Activated naive CD8-positive, alpha-beta T cell treated with anti-CD3 and anti-CD28 coated beads, Interleukin-2, amount 10 ng/mL, durations not matched to agents 7 days and 5 days (primary cell): ENCODE data around the gene CDC42EP4. TPM values are rescaled to one million over a fixed set of nuclear protein-coding genes. Genes with fewer than 3 reads are reported as not detected.
"Not testable (repeated sequence)": the region's sequence is repeated elsewhere in the genome, so short reads cannot be mapped to it uniquely, and the experiment has no call there.

Experiments used
- ATAC-seq: fragments of 150-1000 bp; cut with Tn5 transposase; one replicate; pipeline ENCODE4 v1.10.0; 2021; ENCODE audit warnings: low read depth, moderate library complexity
- POLR2A ChIA-PET: fragments of 350-600 bp; sonication (Branson Sonifier 250); formaldehyde crosslinking; loops from one replicate; lab custom pipeline; 2021; ENCODE audit warnings: antibody characterized with exemption; lab: Charles Lee
- DNase-seq: peaks from one replicate; pipeline ENCODE4 v3.0.0; 2021
- H3K27ac Mint-ChIP-seq: one replicate; pipeline ENCODE4 v1.8.0; 2022; ENCODE audit warnings: mild to moderate bottlenecking, mixed read lengths
- H3K27me3 Mint-ChIP-seq: one replicate; pipeline ENCODE4 v1.8.0; 2022; ENCODE audit warnings: mild to moderate bottlenecking, moderate library complexity, mixed read lengths
- H3K36me3 Mint-ChIP-seq: one replicate; pipeline ENCODE4 v1.8.0; 2021; ENCODE audit warnings: mild to moderate bottlenecking, mixed read lengths
- H3K4me1 Mint-ChIP-seq: one replicate; pipeline ENCODE4 v1.8.0; 2021; ENCODE audit warnings: mixed read lengths
- H3K4me3 Mint-ChIP-seq: one replicate; pipeline ENCODE4 v1.8.0; 2022; ENCODE audit warnings: mild to moderate bottlenecking, moderate library complexity, mixed read lengths
- H3K9me3 Mint-ChIP-seq: one replicate; pipeline ENCODE4 v1.8.0; 2021; ENCODE audit warnings: mixed read lengths
- total RNA-seq, 2 experiments: library from RNA; stranded (reverse); gene quantifications; one replicate each; pipeline ENCODE4 v1.2.3, GENCODE V29; 2021

The CDC42EP4 gene
- total RNA-seq, 2 experiments from 2014 or later, result 1.5 to 2.7 TPM

GRCh38 chr17:73323409-73324159, 11.8 kb upstream of the CDC42EP4 start:
- POLR2A ChIA-PET, result no interaction called here
- peaks cover 8% of the 10 kb centered on the region for H3K27me3 Mint-ChIP-seq

DNA sequence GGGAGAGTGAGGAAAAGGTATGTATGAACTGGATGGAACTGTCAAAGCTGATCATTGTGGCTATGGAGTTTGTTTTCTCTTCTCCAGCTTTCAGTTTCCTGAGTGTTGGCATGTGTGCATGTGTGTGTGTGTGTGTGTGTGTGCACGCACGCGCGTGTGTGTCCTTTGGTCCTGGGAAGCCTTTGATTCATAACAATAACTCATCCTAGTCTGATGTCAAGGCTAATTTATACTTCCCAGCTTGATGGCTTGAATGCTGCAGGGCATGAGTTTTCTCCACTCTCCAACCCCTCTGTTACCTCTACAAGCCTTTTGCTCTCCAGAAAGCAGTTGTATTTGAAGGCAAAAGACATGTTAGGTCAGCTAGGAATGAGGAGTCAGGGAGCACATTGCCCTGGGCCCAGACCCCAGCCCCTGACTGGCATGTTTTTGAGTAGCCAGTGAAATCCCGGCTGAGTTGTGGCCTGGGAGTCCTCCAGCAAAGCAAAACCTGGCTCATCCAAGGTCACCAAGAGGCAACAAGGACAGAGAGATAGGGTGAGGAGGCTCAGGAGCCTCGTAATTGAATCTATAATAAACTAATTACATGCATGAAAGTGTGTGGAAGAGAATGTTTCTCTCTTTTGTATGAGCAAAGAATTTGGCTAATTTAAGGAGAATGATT, 8.9 kb upstream of the CDC42EP4 start:
- no peak overlapping the region for H3K4me3 Mint-ChIP-seq
- no peaks in the 10 kb centered on the region for H3K4me1 Mint-ChIP-seq
- H3K27me3 Mint-ChIP-seq, result peaks cover 9% of the 10 kb centered on the region
- no peaks in the 10 kb centered on the region for H3K9me3 Mint-ChIP-seq
- DNase-seq (no peak), ATAC-seq (no peak)
- POLR2A ChIA-PET, result no interaction called here
- no peaks in the 10 kb centered on the region for H3K36me3 Mint-ChIP-seq
- no peak overlapping the region for H3K27ac Mint-ChIP-seq

More at GRCh38 chr17:73323409-73324159, 11.8 kb upstream of the CDC42EP4 start:
- H3K9me3 Mint-ChIP-seq, result no peaks in the 10 kb centered on the region
- H3K4me3 Mint-ChIP-seq, result no peak overlapping the region
- no peak overlapping the region for H3K27ac Mint-ChIP-seq
- no peaks in the 10 kb centered on the region for H3K4me1 Mint-ChIP-seq
- DNase-seq, result no peak
- H3K36me3 Mint-ChIP-seq, result no peaks in the 10 kb centered on the region
- no peak for ATAC-seq

DNA sequence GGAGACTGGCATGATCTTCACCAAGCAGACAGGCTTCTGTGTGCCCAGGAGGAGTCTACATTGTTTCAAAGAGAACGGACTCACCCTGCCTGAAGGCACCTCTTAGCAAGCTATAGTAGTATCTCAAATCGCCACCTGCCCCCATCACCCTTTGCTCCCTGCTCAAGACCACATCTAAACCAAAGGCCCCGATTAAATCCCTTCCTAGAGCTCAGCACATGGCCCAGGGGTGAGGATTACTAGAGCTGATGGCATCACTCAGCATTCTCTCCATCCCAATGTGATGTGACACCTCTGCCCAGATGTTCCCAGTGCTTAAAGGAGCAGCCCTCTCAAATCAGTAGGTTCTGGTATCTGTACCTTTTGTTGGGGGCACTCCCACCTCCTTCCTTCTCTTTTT, 8.0 kb upstream of the CDC42EP4 start:
- ATAC-seq (no peak), DNase-seq (no peak)
- POLR2A ChIA-PET, result no interaction called here
- no peak overlapping the region for H3K27ac Mint-ChIP-seq
- no peak overlapping the region for H3K4me3 Mint-ChIP-seq
- no peaks in the 10 kb centered on the region for H3K9me3 Mint-ChIP-seq
- H3K36me3 Mint-ChIP-seq, result no peaks in the 10 kb centered on the region
- no peaks in the 10 kb centered on the region for H3K4me1 Mint-ChIP-seq
- peaks cover 9% of the 10 kb centered on the region for H3K27me3 Mint-ChIP-seq

DNA sequence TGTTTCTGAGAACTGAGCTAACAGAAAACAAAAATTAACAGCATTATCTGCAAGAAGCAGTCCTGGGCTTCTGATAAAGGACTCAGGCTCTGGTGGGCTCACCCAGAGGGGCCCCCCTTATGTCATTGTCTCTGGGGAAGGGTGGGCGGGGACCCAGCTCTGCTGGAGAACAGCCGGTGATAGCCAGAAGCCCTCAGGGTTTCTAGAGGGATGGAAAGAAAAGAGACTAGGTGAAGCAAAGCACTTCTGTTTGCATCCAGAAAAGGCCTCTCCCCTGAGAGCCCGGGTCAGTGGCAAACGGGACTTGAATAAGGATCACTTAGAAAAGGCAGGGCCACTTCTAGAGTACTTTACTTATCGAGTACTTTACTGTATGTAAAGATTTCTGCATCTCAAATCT, 7.0 kb upstream of the CDC42EP4 start:
- Mint-ChIP-seq H3K27ac (no peak overlapping the region), H3K4me3 (no peak overlapping the region), H3K36me3 (no peaks in the 10 kb centered on the region), H3K4me1 (no peaks in the 10 kb centered on the region), H3K27me3 (peaks cover 7% of the 10 kb centered on the region), H3K9me3 (no peaks in the 10 kb centered on the region)
- ATAC-seq, result no peak
- DNase-seq, result no peak
- POLR2A ChIA-PET, result interaction anchor here (0.6 kb wide), 1 partner anchor 12 kb away, joined by 4 read pairs; no protein-coding TSS in a partner anchor

- ATAC-seq (no peak), DNase-seq (no peak)
- POLR2A ChIA-PET, result interaction anchor here (0.6 kb wide), 1 partner anchor 12 kb away, joined by 4 read pairs; no protein-coding TSS in a partner anchor
- H3K4me1 Mint-ChIP-seq, result no peaks in the 10 kb centered on the region
- H3K9me3 Mint-ChIP-seq, result no peaks in the 10 kb centered on the region
- H3K4me3 Mint-ChIP-seq, result no peak overlapping the region
- no peak overlapping the region for H3K27ac Mint-ChIP-seq
- H3K27me3 Mint-ChIP-seq, result peaks cover 7% of the 10 kb centered on the region
- no peaks in the 10 kb centered on the region for H3K36me3 Mint-ChIP-seq
Observed at GRCh38 chr17:73318427-73318813, 6.6 kb upstream of the CDC42EP4 start.

GRCh38 chr17:73317513-73318426, 6.0 kb upstream of the CDC42EP4 start:
- Mint-ChIP-seq H3K27ac (no peak overlapping the region), H3K9me3 (no peaks in the 10 kb centered on the region), H3K27me3 (peaks cover 7% of the 10 kb centered on the region), H3K36me3 (no peaks in the 10 kb centered on the region), H3K4me1 (no peaks in the 10 kb centered on the region), H3K4me3 (no peak overlapping the region)
- DNase-seq, result no peak
- ATAC-seq, result no peak
- POLR2A ChIA-PET, result no interaction called here

- no peak overlapping the region for H3K27ac Mint-ChIP-seq
- no peaks in the 10 kb centered on the region for H3K36me3 Mint-ChIP-seq
- H3K27me3 Mint-ChIP-seq, result peaks cover 7% of the 10 kb centered on the region
- H3K4me1 Mint-ChIP-seq, result no peaks in the 10 kb centered on the region
- H3K4me3 Mint-ChIP-seq, result no peak overlapping the region
- DNase-seq (no peak), ATAC-seq (no peak)
- POLR2A ChIA-PET, result no interaction called here
- no peaks in the 10 kb centered on the region for H3K9me3 Mint-ChIP-seq
Observed at GRCh38 chr17:73316919-73317505, 5.2 kb upstream of the CDC42EP4 start.

DNA sequence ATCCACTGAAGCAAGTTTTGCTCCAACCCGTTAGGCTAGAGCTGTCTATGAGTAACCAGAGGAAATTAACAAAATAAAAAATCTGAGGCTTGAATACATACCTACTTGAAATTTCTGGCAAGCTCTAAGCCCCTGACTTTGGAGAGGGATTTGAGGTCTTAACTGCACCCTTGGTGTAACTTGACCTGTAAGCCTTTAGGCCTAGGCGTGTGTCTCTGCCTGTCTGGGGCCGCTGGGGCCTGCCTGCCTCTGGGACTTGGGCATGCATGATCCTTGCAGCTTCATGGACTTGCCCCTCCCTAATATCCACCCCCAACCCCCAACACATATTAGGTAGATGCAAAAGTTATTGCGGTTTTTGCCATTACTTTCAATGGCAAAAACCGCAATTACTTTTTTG, 3.7 kb upstream of the CDC42EP4 start:
- DNase-seq (no peak), ATAC-seq (no peak)
- Mint-ChIP-seq H3K4me1 (no peaks in the 10 kb centered on the region), H3K4me3 (no peak overlapping the region), H3K27ac (no peak overlapping the region), H3K36me3 (no peaks in the 10 kb centered on the region), H3K9me3 (no peaks in the 10 kb centered on the region), H3K27me3 (peaks cover 7% of the 10 kb centered on the region)
- POLR2A ChIA-PET, result interaction anchor here (1.3 kb wide), 1 partner anchor 61 kb away, joined by 3 read pairs; no protein-coding TSS in a partner anchor

GRCh38 chr17:73313526-73314127, 1.8 kb upstream of the CDC42EP4 start:
- H3K9me3 Mint-ChIP-seq, result no peaks in the 10 kb centered on the region
- DNase-seq, result no peak
- ATAC-seq, result no peak
- H3K4me3 Mint-ChIP-seq, result no peak overlapping the region
- peaks cover 10% of the 10 kb centered on the region for H3K27me3 Mint-ChIP-seq
- no peaks in the 10 kb centered on the region for H3K36me3 Mint-ChIP-seq
- no peaks in the 10 kb centered on the region for H3K4me1 Mint-ChIP-seq
- POLR2A ChIA-PET, result interaction anchor here (0.6 kb wide), 1 partner anchor 40 kb away, joined by 3 read pairs; no protein-coding TSS in a partner anchor
- H3K27ac Mint-ChIP-seq, result no peak overlapping the region

GRCh38 chr17:73312887-73313286, 1.1 kb upstream of the CDC42EP4 start:
- not testable (repeated sequence) for ATAC-seq

GRCh38 chr17:73311428-73311780, 397 bp downstream of the CDC42EP4 start:
- Mint-ChIP-seq H3K27me3 (peaks cover 19% of the 10 kb centered on the region), H3K9me3 (no peaks in the 10 kb centered on the region), H3K36me3 (no peaks in the 10 kb centered on the region), H3K4me3 (peak overlapping the region; percentile 83), H3K27ac (no peak overlapping the region), H3K4me1 (no peaks in the 10 kb centered on the region)
- ATAC-seq (peak; percentile 8), DNase-seq (no peak)
- POLR2A ChIA-PET, result interaction anchor here (2.1 kb wide), 1 partner anchor 79 kb away, joined by 6 read pairs; a partner anchor contains a TSS

More at GRCh38 chr17:73312887-73313286, 1.1 kb upstream of the CDC42EP4 start:
- not testable (repeated sequence) for H3K9me3 Mint-ChIP-seq, DNase-seq, H3K4me1 Mint-ChIP-seq, H3K36me3 Mint-ChIP-seq, H3K27ac Mint-ChIP-seq, H3K4me3 Mint-ChIP-seq
- POLR2A ChIA-PET, result interaction anchor here (0.6 to 0.7 kb wide), 3 partner anchors 40 to 56 kb away, joined by 3 read pairs; no protein-coding TSS in a partner anchor
- H3K27me3 Mint-ChIP-seq, result peaks cover 12% of the 10 kb centered on the region

- ATAC-seq, result no peak
- peak overlapping the region; percentile 76 for H3K4me3 Mint-ChIP-seq
- POLR2A ChIA-PET, result interaction anchor here (0.5 to 2.1 kb wide), 3 partner anchors 70 to 84 kb away, joined by 3 to 6 read pairs (median 3); a partner anchor contains a TSS
- no peak overlapping the region for H3K27ac Mint-ChIP-seq
- no peaks in the 10 kb centered on the region for H3K9me3 Mint-ChIP-seq
- H3K27me3 Mint-ChIP-seq, result peaks cover 24% of the 10 kb centered on the region
- no peaks in the 10 kb centered on the region for H3K36me3 Mint-ChIP-seq
- no peaks in the 10 kb centered on the region for H3K4me1 Mint-ChIP-seq
- no peak for DNase-seq
Observed at GRCh38 chr17:73309727-73310596, 1.8 kb downstream of the CDC42EP4 start.
